Activated CD4-positive, alpha-beta T cell treated with anti-CD3 and anti-CD28 coated beads for 36 hours (primary cell): Measurements from ENCODE around the gene TNP2. TPM values are rescaled to one million over a fixed set of nuclear protein-coding genes. Genes with fewer than 3 reads are reported as not detected.
A peak's percentile ranks its signal among the peaks of the same experiment; 100 is the strongest.
"Not testable (repeated sequence)": the region's sequence is repeated elsewhere in the genome, so short reads cannot be mapped to it uniquely, and the experiment has no call there.

ENCODE experiments used
- ATAC-seq: fragments of 200-7000 bp; cut with Tn5 transposase; one replicate; pipeline ENCODE4 v1.10.0; 2021; ENCODE audit warnings: mild to moderate bottlenecking, moderate library complexity
- CTCF ChIA-PET: fragments of 350-600 bp; sonication (Branson Sonifier 250); formaldehyde crosslinking; loops from one replicate; lab custom pipeline; 2021; ENCODE audit warnings: antibody characterized with exemption; lab: Charles Lee
- POLR2A ChIA-PET: fragments of 350-600 bp; sonication (Branson Sonifier 250); formaldehyde crosslinking; loops from one replicate; lab custom pipeline; 2021; ENCODE audit warnings: antibody characterized with exemption, inconsistent platforms; lab: Charles Lee
- DNase-seq: peaks from one replicate; pipeline ENCODE4 v3.0.0-alpha.2; 2020
- H3K27ac Mint-ChIP-seq: one replicate; pipeline ENCODE4 v1.8.0; 2021; ENCODE audit warnings: mixed read lengths
- H3K27me3 Mint-ChIP-seq: one replicate; pipeline ENCODE4 v1.8.0; 2021; ENCODE audit warnings: mixed read lengths
- H3K36me3 Mint-ChIP-seq: one replicate; pipeline ENCODE4 v1.8.0; 2021; ENCODE audit warnings: low read depth, mixed read lengths
- H3K4me1 Mint-ChIP-seq: one replicate; pipeline ENCODE4 v1.8.0; 2021; ENCODE audit warnings: mixed read lengths
- H3K4me3 Mint-ChIP-seq: one replicate; pipeline ENCODE4 v1.8.0; 2021; ENCODE audit warnings: mild to moderate bottlenecking, moderate library complexity, mixed read lengths
- H3K9me3 Mint-ChIP-seq: one replicate; pipeline ENCODE4 v1.8.0; 2021; ENCODE audit warnings: low read depth, mixed read lengths
- intact Hi-C, 2 experiments: fragments of 100-400 bp; cut with DNase I in 1 of 2; cut with micrococcal nuclease in 1 of 2; formaldehyde crosslinking; loops; one replicate each; pipeline versions ENCODE4 v1.14.2 to v1.15.1; 2022 to 2024; cut with DNase I, micrococcal nuclease
- total RNA-seq, 2 experiments: library from RNA; stranded (reverse); gene quantifications; one replicate each; pipeline ENCODE4 v1.2.3, GENCODE V29; 2021

TNP2 gene
- total RNA-seq, 2 experiments from 2014 or later, result not detected

DNA sequence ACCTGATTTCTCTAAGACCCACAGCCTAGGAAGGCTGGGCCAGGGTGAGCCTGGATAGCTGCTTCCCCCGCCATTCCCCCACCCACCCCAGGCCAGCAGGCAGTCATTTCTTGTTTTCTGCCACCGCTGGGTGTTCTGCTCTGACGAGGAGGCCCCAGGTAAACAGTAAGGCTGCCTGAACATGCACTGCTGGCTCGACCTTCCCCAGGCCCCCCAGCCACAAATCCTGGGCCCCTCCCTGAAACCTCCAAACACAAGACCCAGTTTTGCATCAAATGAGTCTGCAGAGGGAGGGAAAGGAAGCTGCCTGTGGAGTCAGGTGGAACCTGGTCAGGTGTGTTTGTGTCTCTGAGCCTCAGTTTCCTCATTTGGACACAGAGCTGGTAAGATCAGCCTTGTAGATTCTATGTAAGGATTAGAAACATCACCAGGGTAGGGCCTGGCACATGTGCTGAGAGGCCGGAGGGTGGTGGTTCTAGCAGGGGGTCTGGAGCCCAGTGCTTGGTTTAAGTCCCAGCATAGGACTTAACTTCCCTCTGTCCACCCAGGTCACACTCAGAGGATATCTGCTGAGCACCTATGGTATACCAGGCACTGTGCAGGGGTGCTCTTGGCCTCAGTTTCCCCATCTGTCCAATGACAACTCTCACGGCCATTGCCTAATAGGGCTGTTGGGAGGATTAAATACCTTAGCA is 30.9 kb upstream of the TNP2 start:
- Mint-ChIP-seq H3K27me3 (no peaks in the 10 kb centered on the region), H3K36me3 (no peaks in the 10 kb centered on the region), H3K9me3 (no peaks in the 10 kb centered on the region), H3K27ac (no peak overlapping the region), H3K4me1 (peaks cover 28% of the 10 kb centered on the region), H3K4me3 (no peak overlapping the region)
- ChIA-PET CTCF (no interaction called here), POLR2A (no interaction called here)
- no peak for DNase-seq
- intact Hi-C loops, result loop anchor here in 1 of 2 experiments (5.0 kb wide), 2 partner anchors 43 to 52 kb away; partner anchors contain the start of gene SOCS1
- ATAC-seq, result no peak

- H3K9me3 Mint-ChIP-seq, H3K27me3 Mint-ChIP-seq, H3K4me3 Mint-ChIP-seq, H3K36me3 Mint-ChIP-seq, POLR2A ChIA-PET, ATAC-seq, DNase-seq: not testable (repeated sequence)
- H3K4me1 Mint-ChIP-seq, result peaks cover 28% of the 10 kb centered on the region
- CTCF ChIA-PET, result interaction anchor here (0.6 to 2.5 kb wide), 4 partner anchors 12 to 335 kb away, joined by 3 to 15 read pairs (median 4); no protein-coding TSS in a partner anchor
- peak overlapping the region; percentile 56 for H3K27ac Mint-ChIP-seq
- intact Hi-C loops, result loop anchor here in 1 of 2 experiments (5.0 kb wide), 2 partner anchors 42 to 53 kb away; partner anchors contain the start of gene SOCS1
Observed at GRCh38 chr16:11298950-11299547, 29.9 kb upstream of the TNP2 start.

DNA sequence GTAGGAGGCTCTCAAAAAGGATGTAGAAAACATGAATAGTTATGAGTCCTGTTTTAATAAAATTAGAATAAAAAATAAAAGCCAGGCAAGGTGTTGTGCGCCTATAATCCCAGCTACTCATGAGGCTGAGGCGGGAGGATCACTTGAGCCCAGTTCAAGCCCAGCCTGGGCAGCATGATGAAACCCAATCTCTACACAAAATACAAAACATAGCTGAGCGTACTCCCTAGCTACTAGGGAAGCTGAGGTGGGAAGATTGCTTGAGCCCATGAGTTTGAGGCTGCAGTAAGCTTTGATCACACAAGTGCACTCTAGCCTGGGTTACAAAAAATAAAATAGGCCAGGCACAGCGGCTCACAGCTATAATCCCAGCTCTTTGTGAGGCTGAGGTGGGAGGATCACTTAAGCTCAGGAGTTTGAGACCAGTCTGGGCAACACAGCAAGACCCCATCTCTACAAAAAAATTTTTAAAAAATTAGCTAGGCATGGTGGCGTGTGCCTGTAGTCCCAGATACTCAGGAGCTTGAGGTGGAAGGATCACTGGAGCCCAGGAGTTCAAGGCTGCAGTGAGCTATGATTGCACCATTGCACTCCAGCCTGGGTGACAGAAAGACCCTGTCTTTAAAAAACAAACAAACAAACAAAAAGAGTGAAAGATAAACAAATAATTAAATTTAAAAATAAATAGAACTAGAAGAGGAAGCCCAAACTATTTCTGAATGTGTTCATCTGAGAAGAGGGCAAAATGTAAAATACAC is 29.2 kb upstream of the TNP2 start:
- Mint-ChIP-seq H3K27ac (peak overlapping the region; percentile 78), H3K27me3 (no peaks in the 10 kb centered on the region), H3K4me3 (peak overlapping the region; percentile 59), H3K4me1 (peaks cover 28% of the 10 kb centered on the region), H3K36me3 (no peaks in the 10 kb centered on the region), H3K9me3 (no peaks in the 10 kb centered on the region)
- CTCF ChIA-PET, result interaction anchor here (0.6 to 2.5 kb wide), 11 partner anchors 12 to 350 kb away, joined by 3 to 15 read pairs (median 4); no protein-coding TSS in a partner anchor
- peak; percentile 5 for ATAC-seq
- intact Hi-C loops, result loop anchor here in 1 of 2 experiments (5.0 kb wide), 2 partner anchors 41 to 54 kb away; partner anchors contain the start of gene SOCS1
- POLR2A ChIA-PET, result interaction anchor here (1.0 to 1.6 kb wide), 4 partner anchors 42 to 340 kb away, joined by 4 to 8 read pairs (median 4); partner anchors contain the start of gene SOCS1
- DNase-seq, result no peak

DNA sequence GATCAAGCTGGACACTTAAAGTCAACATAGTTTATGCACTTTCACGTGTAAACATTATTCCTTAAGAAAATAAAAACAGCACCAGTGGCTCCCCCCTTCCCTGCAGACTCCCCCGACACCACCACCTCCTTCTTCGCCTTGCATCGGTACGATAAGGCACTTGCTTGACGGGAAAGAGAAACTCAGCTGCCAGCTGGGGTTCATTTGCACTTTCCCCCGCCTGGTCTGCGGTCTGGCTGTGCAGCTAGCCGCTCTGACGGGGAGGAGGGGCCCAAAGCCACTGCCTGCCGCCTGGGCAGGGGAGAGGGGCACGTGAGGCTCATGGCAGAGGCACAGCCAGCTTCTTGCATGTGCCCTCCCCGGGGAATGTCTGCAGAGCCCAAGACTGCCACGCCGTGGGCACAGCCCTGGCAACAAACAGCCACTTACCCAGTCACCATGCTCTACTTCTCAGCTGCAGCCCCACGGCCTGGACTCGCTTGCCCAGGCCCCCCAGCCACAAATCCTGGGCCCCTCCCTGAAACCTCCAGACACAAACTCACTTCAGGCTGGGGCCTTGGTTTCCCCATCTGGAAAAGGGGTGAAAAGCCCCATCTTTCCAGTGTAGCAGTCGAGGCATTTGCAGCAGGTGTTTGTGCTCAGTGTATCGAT is 28.5 kb upstream of the TNP2 start:
- peaks cover 28% of the 10 kb centered on the region for H3K4me1 Mint-ChIP-seq
- no peaks in the 10 kb centered on the region for H3K9me3 Mint-ChIP-seq
- ChIA-PET CTCF (interaction anchor here (0.7 to 2.5 kb wide), 9 partner anchors 14 to 349 kb away, joined by 3 to 15 read pairs (median 4); no protein-coding TSS in a partner anchor), POLR2A (interaction anchor here (0.9 to 1.6 kb wide), 5 partner anchors 31 to 340 kb away, joined by 3 to 8 read pairs (median 4); partner anchors contain the start of gene SOCS1)
- H3K27me3 Mint-ChIP-seq, result no peaks in the 10 kb centered on the region
- ATAC-seq (peak; percentile 81), DNase-seq (peak; percentile 84)
- intact Hi-C loops, result loop anchor here (2.0 to 5.0 kb wide), 3 partner anchors 33 to 55 kb away; partner anchors contain the start of gene SOCS1 (in 1 of the 2)
- peak overlapping the region; percentile 78 for H3K27ac Mint-ChIP-seq
- peak overlapping the region; percentile 59 for H3K4me3 Mint-ChIP-seq
- no peaks in the 10 kb centered on the region for H3K36me3 Mint-ChIP-seq

DNA sequence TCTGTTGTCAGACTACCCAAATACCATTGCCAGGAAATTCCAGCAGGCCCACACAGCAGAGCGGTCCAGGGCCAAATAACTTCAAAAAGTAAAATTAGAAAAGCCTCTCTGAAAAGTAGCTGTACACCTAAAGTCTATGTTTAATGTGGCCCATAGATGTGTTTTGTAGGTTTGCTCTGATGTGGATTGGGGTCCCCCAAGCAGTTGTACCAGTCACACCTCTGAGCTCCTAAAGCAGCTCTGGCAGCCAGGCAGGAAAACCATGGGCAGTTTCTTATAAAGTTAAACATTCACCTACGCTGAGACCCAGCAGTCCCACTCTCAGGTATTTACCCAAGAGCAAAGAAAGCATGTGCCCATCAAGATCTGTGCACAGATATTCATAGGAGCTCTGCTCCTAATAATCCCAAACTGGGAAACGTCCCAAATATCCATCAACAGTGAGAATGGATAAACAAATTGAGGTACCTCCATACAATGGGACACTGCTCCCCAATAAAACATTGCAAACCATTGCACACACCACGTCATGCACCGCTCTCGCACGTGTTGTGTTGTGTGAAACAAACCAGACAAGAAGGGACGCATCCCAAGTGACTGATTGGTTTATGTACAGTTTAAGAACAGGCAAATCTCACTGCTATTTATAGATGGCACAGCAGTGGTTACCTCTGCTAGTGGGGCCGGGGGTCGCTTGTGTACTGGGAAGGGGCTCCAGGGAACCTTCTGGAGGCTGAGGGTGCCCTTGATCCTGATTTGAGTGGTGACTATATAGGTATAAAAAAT is 27.8 kb upstream of the TNP2 start:
- ChIA-PET POLR2A (interaction anchor here (0.6 to 1.6 kb wide), 6 partner anchors 32 to 339 kb away, joined by 3 to 8 read pairs (median 4); partner anchors contain the start of gene SOCS1), CTCF (interaction anchor here (0.6 to 2.5 kb wide), 9 partner anchors 15 to 348 kb away, joined by 3 to 15 read pairs (median 4); no protein-coding TSS in a partner anchor)
- DNase-seq (peak; percentile 30), ATAC-seq (peak; percentile 24)
- H3K27me3 Mint-ChIP-seq, result no peaks in the 10 kb centered on the region
- intact Hi-C loops, result loop anchor here (2.0 to 5.0 kb wide), 3 partner anchors 32 to 55 kb away; partner anchors contain the start of gene SOCS1 (in 1 of the 2)
- peak overlapping the region; percentile 59 for H3K4me3 Mint-ChIP-seq
- no peaks in the 10 kb centered on the region for H3K9me3 Mint-ChIP-seq
- peak overlapping the region; percentile 78 for H3K27ac Mint-ChIP-seq
- peaks cover 28% of the 10 kb centered on the region for H3K4me1 Mint-ChIP-seq
- H3K36me3 Mint-ChIP-seq, result no peaks in the 10 kb centered on the region

GRCh38 chr16:11296351-11296705 is 27.2 kb upstream of the TNP2 start:
- POLR2A ChIA-PET, result interaction anchor here (0.6 kb wide), 1 partner anchor 33 kb away, joined by 3 read pairs; no protein-coding TSS in a partner anchor
- no peaks in the 10 kb centered on the region for H3K36me3 Mint-ChIP-seq
- no peaks in the 10 kb centered on the region for H3K9me3 Mint-ChIP-seq
- peak overlapping the region; percentile 78 for H3K27ac Mint-ChIP-seq
- CTCF ChIA-PET, result interaction anchor here (0.6 to 1.8 kb wide), 2 partner anchors 111 to 330 kb away, joined by 4 to 6 read pairs; no protein-coding TSS in a partner anchor
- no peaks in the 10 kb centered on the region for H3K27me3 Mint-ChIP-seq
- ATAC-seq (no peak), DNase-seq (no peak)
- H3K4me3 Mint-ChIP-seq, result no peak overlapping the region
- intact Hi-C loops, result loop anchor here (2.0 to 5.0 kb wide), 3 partner anchors 32 to 56 kb away; partner anchors contain the start of gene SOCS1 (in 1 of the 2)
- H3K4me1 Mint-ChIP-seq, result peaks cover 28% of the 10 kb centered on the region

DNA sequence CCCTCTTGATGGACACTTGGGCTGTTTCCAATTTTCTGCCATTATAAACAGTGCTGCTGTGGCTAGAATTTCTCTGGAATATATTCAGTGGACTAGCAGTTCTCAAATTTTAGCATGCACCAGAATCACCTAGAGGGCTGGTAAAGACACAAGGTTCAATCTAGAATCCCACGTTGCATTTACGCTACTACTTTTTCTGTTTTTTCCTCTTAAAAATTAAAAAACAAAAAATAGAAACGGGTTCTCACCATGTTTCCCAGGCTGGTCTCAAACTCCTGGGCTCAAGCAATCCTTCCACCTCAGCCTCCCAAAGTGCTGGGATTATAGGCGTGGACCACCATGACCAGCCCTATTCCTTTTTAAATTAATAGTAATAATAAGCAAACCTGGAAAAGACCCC is 26.5 kb upstream of the TNP2 start:
- ChIA-PET POLR2A (no interaction called here), CTCF (no interaction called here)
- ATAC-seq (no peak), DNase-seq (no peak)
- H3K4me1 Mint-ChIP-seq, result peaks cover 28% of the 10 kb centered on the region
- H3K9me3 Mint-ChIP-seq, result no peaks in the 10 kb centered on the region
- intact Hi-C loops, result loop anchor here (2.0 to 5.0 kb wide), 3 partner anchors 31 to 57 kb away; partner anchors contain the start of gene SOCS1 (in 1 of the 2)
- no peaks in the 10 kb centered on the region for H3K36me3 Mint-ChIP-seq
- no peak overlapping the region for H3K4me3 Mint-ChIP-seq
- H3K27me3 Mint-ChIP-seq, result no peaks in the 10 kb centered on the region
- H3K27ac Mint-ChIP-seq, result no peak overlapping the region

DNA sequence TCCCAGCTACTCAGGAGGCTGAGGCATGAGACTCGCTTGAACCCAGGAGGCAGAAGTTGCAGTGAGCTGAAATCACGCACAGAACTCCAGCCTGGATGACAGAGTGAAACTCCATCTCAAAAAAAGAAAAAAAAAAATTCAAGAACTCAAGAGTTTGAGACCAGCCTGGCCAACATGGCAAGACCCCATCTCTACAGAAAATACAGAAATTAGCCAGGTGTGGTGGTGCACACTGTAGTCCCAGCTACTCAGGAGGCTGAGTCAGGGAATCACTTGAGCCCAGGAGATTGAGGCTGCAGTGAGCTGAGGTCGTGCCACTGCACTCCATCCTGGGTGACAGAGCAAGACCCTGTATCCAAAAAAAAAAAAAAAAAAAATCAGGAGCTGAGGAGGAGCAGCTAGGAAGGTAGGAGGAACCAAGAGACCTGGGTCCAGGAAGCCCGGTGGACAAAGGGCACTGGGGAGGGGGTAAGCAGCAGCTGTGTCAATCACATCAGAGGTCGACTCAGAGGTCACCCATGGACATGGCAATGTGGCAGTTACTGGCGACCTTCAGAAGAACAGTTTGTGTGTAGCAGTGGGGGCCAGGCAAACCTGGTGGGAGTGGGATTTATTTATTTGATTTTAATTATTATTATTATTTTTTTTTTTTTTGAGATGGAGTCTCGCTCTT is 23.1 kb upstream of the TNP2 start:
- intact Hi-C loops, result no loop called here
- no peak overlapping the region for H3K4me3 Mint-ChIP-seq
- ATAC-seq (no peak), DNase-seq (no peak)
- H3K9me3 Mint-ChIP-seq, result no peaks in the 10 kb centered on the region
- no peaks in the 10 kb centered on the region for H3K36me3 Mint-ChIP-seq
- ChIA-PET CTCF (interaction anchor here (0.7 to 1.1 kb wide), 2 partner anchors 35 to 36 kb away, joined by 3 read pairs; partner anchors contain the start of gene SOCS1), POLR2A (interaction anchor here (0.6 kb wide), 1 partner anchor 28 kb away, joined by 3 read pairs; no protein-coding TSS in a partner anchor)
- H3K27me3 Mint-ChIP-seq, result peaks cover 2% of the 10 kb centered on the region
- H3K4me1 Mint-ChIP-seq, result peaks cover 12% of the 10 kb centered on the region
- no peak overlapping the region for H3K27ac Mint-ChIP-seq

GRCh38 chr16:11291091-11291703 is 22.1 kb upstream of the TNP2 start:
- Mint-ChIP-seq H3K36me3 (no peaks in the 10 kb centered on the region), H3K27me3 (peaks cover 2% of the 10 kb centered on the region), H3K4me1 (peaks cover 11% of the 10 kb centered on the region), H3K27ac (no peak overlapping the region), H3K9me3 (no peaks in the 10 kb centered on the region), H3K4me3 (no peak overlapping the region)
- ChIA-PET POLR2A (no interaction called here), CTCF (interaction anchor here (0.9 to 1.1 kb wide), 2 partner anchors 12 to 35 kb away, joined by 3 read pairs; partner anchors contain the start of gene SOCS1)
- ATAC-seq (no peak), DNase-seq (no peak)
- intact Hi-C loops, result no loop called here
